ENCODE results near the gene MYCBP2. TPM values are rescaled to one million over a fixed set of nuclear protein-coding genes. Genes with fewer than 3 reads are reported as not detected.

MYCBP2 gene, protein sequence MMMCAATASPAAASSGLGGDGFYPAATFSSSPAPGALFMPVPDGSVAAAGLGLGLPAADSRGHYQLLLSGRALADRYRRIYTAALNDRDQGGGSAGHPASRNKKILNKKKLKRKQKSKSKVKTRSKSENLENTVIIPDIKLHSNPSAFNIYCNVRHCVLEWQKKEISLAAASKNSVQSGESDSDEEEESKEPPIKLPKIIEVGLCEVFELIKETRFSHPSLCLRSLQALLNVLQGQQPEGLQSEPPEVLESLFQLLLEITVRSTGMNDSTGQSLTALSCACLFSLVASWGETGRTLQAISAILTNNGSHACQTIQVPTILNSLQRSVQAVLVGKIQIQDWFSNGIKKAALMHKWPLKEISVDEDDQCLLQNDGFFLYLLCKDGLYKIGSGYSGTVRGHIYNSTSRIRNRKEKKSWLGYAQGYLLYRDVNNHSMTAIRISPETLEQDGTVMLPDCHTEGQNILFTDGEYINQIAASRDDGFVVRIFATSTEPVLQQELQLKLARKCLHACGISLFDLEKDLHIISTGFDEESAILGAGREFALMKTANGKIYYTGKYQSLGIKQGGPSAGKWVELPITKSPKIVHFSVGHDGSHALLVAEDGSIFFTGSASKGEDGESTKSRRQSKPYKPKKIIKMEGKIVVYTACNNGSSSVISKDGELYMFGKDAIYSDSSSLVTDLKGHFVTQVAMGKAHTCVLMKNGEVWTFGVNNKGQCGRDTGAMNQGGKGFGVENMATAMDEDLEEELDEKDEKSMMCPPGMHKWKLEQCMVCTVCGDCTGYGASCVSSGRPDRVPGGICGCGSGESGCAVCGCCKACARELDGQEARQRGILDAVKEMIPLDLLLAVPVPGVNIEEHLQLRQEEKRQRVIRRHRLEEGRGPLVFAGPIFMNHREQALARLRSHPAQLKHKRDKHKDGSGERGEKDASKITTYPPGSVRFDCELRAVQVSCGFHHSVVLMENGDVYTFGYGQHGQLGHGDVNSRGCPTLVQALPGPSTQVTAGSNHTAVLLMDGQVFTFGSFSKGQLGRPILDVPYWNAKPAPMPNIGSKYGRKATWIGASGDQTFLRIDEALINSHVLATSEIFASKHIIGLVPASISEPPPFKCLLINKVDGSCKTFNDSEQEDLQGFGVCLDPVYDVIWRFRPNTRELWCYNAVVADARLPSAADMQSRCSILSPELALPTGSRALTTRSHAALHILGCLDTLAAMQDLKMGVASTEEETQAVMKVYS (N-terminal part only)
- 10 to 100 TPM; 60.8 to 70.6 (median 65.7) TPM for polyA plus RNA-seq (ENCODE audit: insufficient read length in 3 of 3)
- long read RNA-seq, donor 1: 0 reads
- long read RNA-seq, donor 2, partial matches to known transcripts: 0 of 1 reads
- long read RNA-seq, donor 2, other reads (novel, unspliced or antisense): 0 of 1 reads
- long read RNA-seq, donor 3, partial matches to known transcripts: 0 of 1 reads
- long read RNA-seq, donor 3, other reads (novel, unspliced or antisense): 0 of 1 reads
- long read RNA-seq, donor 4: 0 reads
- long read RNA-seq, donor 5: 0 reads
- long read RNA-seq, donor 6, partial matches to known transcripts: 7 of 7 reads
- long read RNA-seq, donor 6, other reads (novel, unspliced or antisense): 0 of 7 reads
- long read RNA-seq, donor 7, partial matches to known transcripts: 5 of 7 reads
- long read RNA-seq, donor 7, other reads (novel, unspliced or antisense): 0 of 7 reads
- long read RNA-seq, donor 8: 0 reads
- long read RNA-seq, donor 9, partial matches to known transcripts: 0 of 1 reads
- long read RNA-seq, donor 9, other reads (novel, unspliced or antisense): 0 of 1 reads
- long read RNA-seq, donor 10, partial matches to known transcripts: 6 of 7 reads
- long read RNA-seq, donor 10, other reads (novel, unspliced or antisense): 0 of 7 reads
- long read RNA-seq, donor 11, partial matches to known transcripts: 0 of 1 reads
- long read RNA-seq, donor 11, other reads (novel, unspliced or antisense): 0 of 1 reads
- long read RNA-seq, donor 12, partial matches to known transcripts: 0 of 1 reads
- long read RNA-seq, donor 12, other reads (novel, unspliced or antisense): 0 of 1 reads
- long read RNA-seq, donor 13: 0 reads
- long read RNA-seq, donor 14, partial matches to known transcripts: 0 of 1 reads
- long read RNA-seq, donor 14, other reads (novel, unspliced or antisense): 0 of 1 reads
- long read RNA-seq, donor 15, partial matches to known transcripts: 5 of 5 reads
- long read RNA-seq, donor 15, other reads (novel, unspliced or antisense): 0 of 5 reads
- long read RNA-seq, donor 16, partial matches to known transcripts: 51 of 52 reads
- long read RNA-seq, donor 16, other reads (novel, unspliced or antisense): 0 of 52 reads

DNA sequence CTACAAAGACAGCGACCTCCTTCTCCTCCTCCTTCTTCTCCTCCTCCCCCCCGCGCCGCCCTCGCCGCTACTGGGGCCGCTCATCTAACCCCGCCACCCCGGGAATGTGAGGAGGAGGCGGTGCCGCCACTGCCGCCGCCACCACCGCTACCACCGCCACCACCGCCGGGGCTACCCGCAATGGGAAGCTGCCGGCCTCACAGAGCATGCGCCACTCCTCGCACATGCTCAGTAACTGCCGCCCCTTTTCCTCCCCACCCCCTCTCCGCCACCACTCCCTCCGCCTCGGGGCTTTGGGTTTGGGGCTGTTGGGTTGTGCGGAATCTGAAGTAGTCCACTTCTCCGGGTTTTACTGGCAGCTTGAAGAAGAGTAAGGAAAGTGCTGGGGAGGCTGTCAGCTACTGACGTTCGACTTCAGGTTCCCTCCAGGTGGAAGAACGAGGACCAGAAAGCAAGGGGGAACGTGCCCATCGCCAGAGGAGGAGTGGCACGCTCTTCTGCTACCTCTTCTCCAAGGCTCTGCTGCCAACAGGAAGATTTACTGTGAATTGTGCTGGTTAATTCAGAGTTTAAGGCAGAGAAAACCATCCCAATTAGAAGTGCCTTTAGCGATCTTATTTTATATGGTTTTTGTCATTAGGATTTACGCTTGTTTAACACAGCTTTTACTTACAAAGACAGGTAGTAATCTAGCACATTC, at the start of gene MYCBP2:
TSS of gene MYCBP2 (minus strand) at position 190 of the 700 bp plus-strand sequence. CDS start 319 bp downstream, outside the sequence.
- DNase-seq (ENCODE audit: extremely low read depth in 1 of 11, low read depth in 9 of 11, low spot score in 4 of 11): peak; percentile 95 to 99 (median 98)

DNA sequence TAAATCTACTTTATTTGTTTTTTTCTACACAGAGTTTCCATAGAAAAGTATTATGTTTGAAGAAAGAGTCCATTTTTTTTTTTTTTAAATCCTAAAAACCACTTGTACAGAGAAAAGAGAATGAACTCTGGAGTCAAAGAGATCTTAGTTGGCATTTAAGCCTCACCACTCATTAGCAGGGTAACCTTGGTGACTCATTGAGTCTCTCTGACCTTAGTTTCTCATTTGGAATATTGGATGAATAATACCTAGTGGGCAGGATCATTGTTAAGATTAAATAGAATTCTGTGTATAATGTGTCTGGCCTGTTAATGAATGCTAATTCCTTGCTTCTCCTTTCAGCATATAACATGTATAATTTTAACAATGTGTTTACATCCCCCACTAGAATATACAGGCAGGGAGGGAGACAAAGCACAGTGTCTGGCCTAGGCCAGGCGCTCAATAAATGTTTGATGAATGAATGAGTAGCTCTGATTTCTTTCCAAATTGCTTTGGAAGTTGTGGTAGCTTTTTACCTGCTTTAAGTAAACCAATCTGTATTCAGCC, 48.7 kb upstream of the MYCBP2 start:
- no peak for DNase-seq (ENCODE audit: extremely low read depth in 1 of 11, low read depth in 9 of 11, low spot score in 4 of 11)

DNA sequence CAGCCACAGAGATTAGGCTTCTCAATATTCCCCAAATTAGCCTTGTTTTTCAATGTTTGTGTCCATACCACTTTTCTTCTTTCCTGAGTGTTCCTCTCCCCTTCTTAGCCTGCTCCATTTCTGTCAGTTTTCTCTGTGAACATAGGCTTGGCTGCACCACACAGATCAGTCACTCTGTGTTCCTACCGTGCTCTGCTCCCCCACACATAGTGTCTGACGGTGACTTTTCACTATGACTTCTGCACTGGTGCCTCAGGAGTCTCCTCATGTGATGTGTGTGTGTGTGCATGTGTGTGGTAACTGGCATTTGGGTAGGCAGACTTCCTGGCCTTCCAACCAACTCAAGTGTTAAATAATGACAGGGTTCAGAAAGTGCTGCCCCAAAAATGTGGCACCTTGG, 47.9 kb upstream of the MYCBP2 start:
- no peak for DNase-seq (ENCODE audit: extremely low read depth in 1 of 11, low read depth in 9 of 11, low spot score in 4 of 11)

DNA sequence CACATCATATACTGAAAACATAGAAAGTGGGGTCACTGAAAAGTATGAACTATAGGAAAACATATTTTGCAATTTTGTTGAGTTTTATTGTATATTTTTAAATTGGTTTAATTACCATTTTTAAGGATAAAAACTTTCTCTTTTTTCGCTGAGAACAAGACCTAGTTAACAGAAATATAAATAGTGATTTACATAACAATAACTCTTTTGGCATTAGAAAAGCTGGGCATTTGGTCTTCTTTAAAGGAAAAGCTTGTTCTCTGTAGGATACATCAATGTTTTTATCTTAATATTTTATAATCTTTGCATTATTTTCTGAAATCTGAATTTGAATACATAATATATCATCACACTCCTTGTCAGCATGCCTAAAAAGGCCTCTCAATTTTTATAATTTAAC, 47.4 kb upstream of the MYCBP2 start:
- no peak for DNase-seq (ENCODE audit: extremely low read depth in 1 of 11, low read depth in 9 of 11, low spot score in 4 of 11)

DNA sequence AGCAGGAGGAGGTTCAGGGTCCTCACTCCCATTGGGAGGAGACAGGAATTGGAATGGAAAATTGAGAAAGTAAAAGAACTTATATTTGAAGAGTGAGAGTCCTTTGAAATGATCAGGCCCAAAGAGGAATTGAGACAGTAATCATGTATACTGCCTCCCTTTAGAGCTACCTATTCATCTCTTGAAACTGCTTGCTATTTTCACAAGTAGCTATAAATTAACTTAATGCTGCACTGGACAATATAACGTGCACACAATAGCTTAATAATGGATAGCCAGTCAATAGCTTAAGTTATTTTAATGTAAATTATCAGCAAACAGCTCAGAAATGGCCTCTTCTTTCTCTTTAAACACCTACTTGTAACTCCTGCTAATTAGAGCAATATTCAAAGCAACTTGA, 46.6 kb upstream of the MYCBP2 start:
- no peak for DNase-seq (ENCODE audit: extremely low read depth in 1 of 11, low read depth in 9 of 11, low spot score in 4 of 11)

DNA sequence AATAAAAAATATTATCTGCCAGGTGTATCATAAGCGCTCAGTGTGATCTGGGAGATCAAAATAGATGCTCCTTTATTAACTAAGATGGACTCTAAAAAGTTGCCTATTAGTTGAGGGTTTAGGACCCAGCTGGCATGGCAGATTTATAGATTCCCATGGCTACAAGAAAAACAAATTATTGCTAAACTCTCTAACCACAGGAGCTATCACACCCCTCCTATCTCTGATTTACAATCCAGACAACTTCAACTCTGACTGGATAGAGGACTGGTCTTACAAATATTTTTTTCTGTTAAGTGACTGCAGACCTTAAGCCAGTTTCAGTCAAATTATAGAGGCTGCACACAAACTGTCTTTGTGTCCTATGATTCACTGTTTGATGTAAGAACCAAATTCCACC, 45.4 kb upstream of the MYCBP2 start:
- no peak for DNase-seq (ENCODE audit: extremely low read depth in 1 of 11, low read depth in 9 of 11, low spot score in 4 of 11)

DNA sequence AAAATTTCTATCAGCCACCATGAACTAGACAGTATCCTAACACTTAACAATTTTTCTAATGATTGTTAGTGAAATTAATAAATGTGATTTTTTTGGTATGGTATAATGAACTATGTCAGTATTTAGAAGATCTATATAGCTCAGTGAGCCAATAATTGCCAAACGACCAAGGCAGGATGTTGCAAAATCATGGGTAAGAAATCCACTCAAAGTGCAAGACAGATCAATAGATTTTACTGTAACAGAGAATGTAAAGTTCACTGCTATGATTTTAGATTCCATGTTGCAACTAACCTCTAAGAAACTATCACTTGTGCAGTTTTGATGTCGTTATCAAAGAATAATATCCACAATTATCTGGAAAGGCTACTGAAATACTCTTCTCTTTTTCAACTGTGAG, 44.0 kb upstream of the MYCBP2 start:
- no peak for DNase-seq (ENCODE audit: extremely low read depth in 1 of 11, low read depth in 9 of 11, low spot score in 4 of 11)

DNA sequence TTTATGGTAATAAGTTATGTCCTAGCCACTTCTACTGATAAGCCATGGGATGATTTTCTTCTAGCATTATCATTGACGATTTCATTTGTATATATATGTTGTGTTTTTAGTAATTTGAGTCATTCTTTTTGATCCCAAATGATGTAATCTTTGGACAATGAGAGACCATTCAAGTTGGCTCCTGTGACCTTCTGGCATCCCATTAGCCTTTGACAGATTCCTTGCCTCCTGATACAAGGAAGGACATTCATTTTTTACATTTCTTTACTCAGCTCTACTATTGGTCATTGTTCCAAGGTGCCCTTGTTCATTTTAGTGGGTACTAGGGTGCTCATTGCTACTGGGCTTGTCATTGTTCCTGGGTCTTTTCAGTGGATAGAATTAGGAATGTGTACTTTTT, 35.3 kb upstream of the MYCBP2 start:
- DNase-seq (ENCODE audit: extremely low read depth in 1 of 11, low read depth in 9 of 11, low spot score in 4 of 11): no peak

DNA sequence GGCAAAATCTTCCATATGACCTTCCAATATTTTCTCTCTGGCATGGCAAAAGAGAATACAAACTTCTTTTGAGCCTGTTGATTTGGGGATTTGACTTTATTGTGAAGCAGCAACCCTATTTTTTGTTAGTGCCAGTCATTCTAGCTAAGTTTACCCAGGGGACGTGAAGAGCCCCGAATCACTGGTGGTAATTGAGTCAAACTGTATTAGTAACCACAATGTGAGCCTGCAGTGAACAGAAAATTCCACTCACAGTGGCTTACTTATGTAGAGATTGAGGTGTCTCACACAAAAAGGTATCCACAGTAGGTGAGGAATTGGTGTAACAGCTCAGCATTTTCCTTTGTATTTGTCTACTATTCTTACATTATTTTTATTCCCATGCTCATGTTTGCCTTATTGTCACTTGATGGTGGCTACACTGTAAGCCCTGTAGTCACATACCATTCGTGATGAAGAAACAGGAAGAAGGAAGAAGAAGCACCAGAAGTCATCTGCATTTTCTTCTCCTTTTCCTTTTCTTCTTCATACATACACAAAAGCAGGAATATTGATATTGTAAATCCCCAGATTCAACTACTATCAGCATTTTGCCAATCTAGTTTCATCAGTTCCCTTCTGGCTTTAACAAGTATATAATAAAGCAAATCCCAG, 33.3 kb upstream of the MYCBP2 start:
- no peak for DNase-seq (ENCODE audit: extremely low read depth in 1 of 11, low read depth in 9 of 11, low spot score in 4 of 11)

DNA sequence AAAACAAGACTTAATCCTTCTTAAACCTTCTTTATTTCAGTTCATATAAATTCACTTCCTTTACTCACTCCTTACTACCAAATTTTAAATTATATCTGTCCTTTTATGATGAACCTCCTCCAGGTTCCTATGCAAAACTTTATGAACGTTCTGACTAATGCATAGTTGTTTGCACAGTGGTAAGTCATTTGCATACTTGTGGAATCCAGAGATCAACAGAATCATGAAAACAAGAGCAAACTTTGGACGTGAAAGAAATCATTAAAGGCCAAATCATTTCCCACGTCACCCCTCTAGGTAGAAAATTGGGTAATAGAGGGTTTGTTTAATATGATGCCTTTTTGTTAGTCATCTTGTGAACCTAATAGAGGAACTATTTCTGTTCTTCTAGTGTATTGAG, 32.3 kb upstream of the MYCBP2 start:
- no peak for DNase-seq (ENCODE audit: extremely low read depth in 1 of 11, low read depth in 9 of 11, low spot score in 4 of 11)

DNA sequence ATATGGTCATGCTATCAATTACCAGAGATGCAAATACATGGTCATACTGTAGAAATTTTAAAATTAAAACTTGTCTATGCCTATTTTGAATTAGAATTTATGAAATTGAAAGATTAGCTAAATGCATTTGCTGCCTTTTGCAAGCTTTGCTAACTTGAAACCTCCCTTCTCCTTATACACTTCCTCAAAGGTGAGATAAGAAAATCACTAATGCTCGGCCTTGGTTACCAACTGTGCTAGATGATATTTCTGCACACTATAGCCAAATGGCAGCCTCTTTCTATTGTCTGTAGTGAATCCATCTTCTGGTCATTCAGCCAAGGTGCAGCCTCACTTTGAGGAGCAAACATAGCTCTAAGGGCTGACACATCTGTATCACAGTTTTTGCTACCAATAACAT, 31.1 kb upstream of the MYCBP2 start:
- DNase-seq (ENCODE audit: extremely low read depth in 1 of 11, low read depth in 9 of 11, low spot score in 4 of 11): no peak

DNA sequence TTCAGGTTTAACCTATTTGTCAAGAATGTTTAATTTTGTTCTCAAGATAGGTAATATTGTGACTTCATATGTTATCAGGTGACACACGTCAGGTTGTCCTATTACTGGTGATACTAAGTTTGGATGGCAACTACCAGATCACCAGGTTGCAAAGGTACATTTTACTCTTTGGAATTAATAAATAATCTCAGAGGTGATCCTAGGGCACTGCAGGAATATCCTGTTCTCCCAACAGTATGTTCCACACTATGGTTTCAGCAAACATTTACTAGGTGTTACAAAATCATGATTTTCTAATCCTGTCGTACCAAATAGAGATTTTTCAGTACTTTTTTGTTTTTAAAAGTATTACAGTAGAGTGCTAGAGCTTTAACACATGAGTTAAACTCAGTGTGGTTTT, 29.3 kb upstream of the MYCBP2 start:
- DNase-seq (ENCODE audit: extremely low read depth in 1 of 11, low read depth in 9 of 11, low spot score in 4 of 11): no peak

DNA sequence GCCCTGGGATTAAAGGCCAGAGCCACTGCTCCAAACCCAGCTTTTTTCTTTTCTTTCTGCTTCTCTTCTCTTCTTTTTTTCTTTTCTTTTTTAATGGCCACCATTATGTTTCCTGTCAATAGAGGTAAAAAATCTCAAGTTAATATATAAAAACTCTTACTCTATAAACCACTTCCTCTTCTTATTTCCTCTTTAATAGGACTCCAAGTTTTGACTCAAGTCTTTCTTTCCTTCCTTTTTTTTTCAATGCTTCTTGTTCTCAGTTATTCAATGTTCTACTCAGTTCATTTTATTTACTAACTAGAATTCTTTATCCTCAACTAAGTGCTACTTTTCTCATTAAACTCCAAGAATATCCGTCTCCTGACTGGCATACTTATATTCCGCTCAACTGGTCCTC, 27.1 kb upstream of the MYCBP2 start:
- DNase-seq (ENCODE audit: extremely low read depth in 1 of 11, low read depth in 9 of 11, low spot score in 4 of 11): no peak

DNA sequence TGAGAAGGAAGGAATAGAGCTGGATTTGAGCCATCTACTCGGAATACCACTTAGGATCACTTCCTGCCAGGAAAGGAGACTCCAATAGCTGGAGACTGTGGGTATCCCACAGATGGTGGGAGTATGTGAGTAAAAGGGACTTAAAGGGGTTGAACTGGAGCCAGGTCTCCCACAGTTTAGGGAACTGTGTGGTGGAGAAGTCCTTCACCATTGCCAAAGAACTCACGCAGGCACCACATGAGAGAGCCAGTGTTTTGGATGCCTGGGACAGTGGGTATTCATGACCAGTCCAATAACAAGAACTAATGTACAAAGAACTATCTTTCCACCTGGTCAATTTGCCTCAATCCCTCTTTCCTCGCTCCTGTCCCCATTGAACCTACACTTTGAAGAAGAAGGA, 24.4 kb upstream of the MYCBP2 start:
- no peak for DNase-seq (ENCODE audit: extremely low read depth in 1 of 11, low read depth in 9 of 11, low spot score in 4 of 11)

DNA sequence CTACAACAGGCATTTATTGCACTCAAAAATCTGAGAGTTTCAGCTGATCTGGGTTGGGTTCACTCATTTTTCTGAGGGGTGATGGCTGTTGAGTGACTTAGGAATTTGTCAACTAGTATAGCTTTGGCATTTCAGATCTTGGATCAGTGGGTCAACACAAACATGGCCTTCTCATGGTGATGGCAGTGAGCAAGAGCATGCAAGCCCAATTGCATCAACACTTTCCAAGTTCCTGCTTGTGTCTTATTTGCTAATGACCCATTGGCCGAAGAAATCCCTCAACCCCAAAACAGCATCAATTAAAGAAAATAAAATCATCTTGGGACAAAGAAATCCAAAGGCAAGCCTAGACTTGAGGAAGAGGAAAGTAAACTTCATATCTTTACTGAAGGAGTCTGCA, 23.9 kb upstream of the MYCBP2 start:
- DNase-seq (ENCODE audit: extremely low read depth in 1 of 11, low read depth in 9 of 11, low spot score in 4 of 11): no peak

DNA sequence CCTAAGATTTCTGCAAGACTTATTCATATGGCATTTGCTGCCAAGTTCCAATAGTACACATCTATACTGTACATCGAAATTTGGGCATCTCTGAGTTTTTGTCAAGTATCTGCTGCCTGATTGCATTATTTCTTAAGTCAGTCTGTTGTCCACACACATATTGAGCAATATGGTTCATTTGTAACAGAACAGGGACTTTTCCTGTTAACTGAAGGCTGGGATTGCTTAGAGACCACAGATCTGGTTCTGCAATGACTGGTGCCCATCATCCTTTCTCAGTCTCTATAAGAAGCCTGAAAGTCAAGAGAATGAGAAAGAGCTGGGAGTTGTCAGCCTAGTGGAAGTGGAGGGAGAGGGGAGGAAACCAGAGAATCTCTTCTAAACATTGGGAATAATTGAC, 22.5 kb upstream of the MYCBP2 start:
- DNase-seq (ENCODE audit: extremely low read depth in 1 of 11, low read depth in 9 of 11, low spot score in 4 of 11): no peak
